ENCODE data around the gene SLC31A1. TPM values are rescaled to one million over a fixed set of nuclear protein-coding genes. Genes with fewer than 3 reads are reported as not detected.

Gene SLC31A1
- total RNA-seq, result 18.5 and 19.0 TPM in 2 replicates

GRCh38 chr9:113221003-113221799 lies at the start of gene SLC31A1, which contains the start of gene FKBP15:
SLC31A1 (plus strand) TSS chr9:113221544; CDS start chr9:113256149, 34,605 bp downstream.
FKBP15 (minus strand) TSS chr9:113221277; CDS start chr9:113221243, 34 bp downstream.

GRCh38 chr9:113275157-113276131 lies 54.1 kb downstream of the SLC31A1 start, which contains the start of the genes CDC26 and PRPF4:
CDC26 (minus strand) TSS chr9:113275572; CDS start chr9:113272507, 3,065 bp downstream.
PRPF4 (plus strand) TSS chr9:113275658; CDS start chr9:113275744, 86 bp downstream.

GRCh38 chr9:113302792-113303418 lies 81.6 kb downstream of the SLC31A1 start, which contains the start of gene RNF183:
RNF183 (minus strand) TSS chr9:113303376; CDS start chr9:113298184, 5,192 bp downstream.

Other genes with a start within 250 kb of the SLC31A1 start
- gene ZNF883, start 209.4 kb upstream of the SLC31A1 start, total RNA-seq, result 0.99 and 1.7 TPM in 2 replicates
- 1.2 and 1.8 TPM in 2 replicates for gene ZFP37, start 164.8 kb upstream of the SLC31A1 start, total RNA-seq
- gene SLC31A2, start 70.5 kb upstream of the SLC31A1 start, total RNA-seq, result 8.9 and 11.6 TPM in 2 replicates
- 21.8 and 22.0 TPM in 2 replicates for gene FKBP15, start 267 bp upstream of the SLC31A1 start, total RNA-seq
- 56.0 and 58.9 TPM in 2 replicates for gene CDC26, start 54.0 kb downstream of the SLC31A1 start, total RNA-seq
- gene PRPF4, start 54.1 kb downstream of the SLC31A1 start, total RNA-seq, result 22.1 and 29.7 TPM in 2 replicates
- not detected in 2 replicates for gene RNF183, start 81.8 kb downstream of the SLC31A1 start, total RNA-seq
- 2.1 and 2.9 TPM in 2 replicates for gene WDR31, start 118.7 kb downstream of the SLC31A1 start, total RNA-seq
- not detected in 2 replicates for gene BSPRY, start 128.0 kb downstream of the SLC31A1 start, total RNA-seq
- 2.9 and 5.9 TPM in 2 replicates for gene HDHD3, start 155.4 kb downstream of the SLC31A1 start, total RNA-seq
- 25.7 and 27.1 TPM in 2 replicates for gene ALAD, start 179.7 kb downstream of the SLC31A1 start, total RNA-seq
- 33.9 and 47.6 TPM in 2 replicates for gene POLE3, start 189.1 kb downstream of the SLC31A1 start, total RNA-seq
- gene C9orf43, start 189.2 kb downstream of the SLC31A1 start, total RNA-seq, result 0.40 and 0.44 TPM in 2 replicates
- gene RGS3, start 242.2 kb downstream of the SLC31A1 start, total RNA-seq, result 200 and 229 TPM in 2 replicates

Measured in aortic smooth muscle cell (primary cell).